RKO (cell line): Measurements from ENCODE around the gene SGMS2.
"Not testable (repeated sequence)": the region's sequence is repeated elsewhere in the genome, so short reads cannot be mapped to it uniquely, and the experiment has no call there.

Source experiments
- DNase-seq: peaks from one replicate; pipeline ENCODE4 v3.0.0-alpha.2; 2016; ENCODE audit warnings: low spot score

The SGMS2 gene

GRCh38 chr4:107866726-107867125, 42.0 kb downstream of the SGMS2 start:
- no peak for DNase-seq

DNA sequence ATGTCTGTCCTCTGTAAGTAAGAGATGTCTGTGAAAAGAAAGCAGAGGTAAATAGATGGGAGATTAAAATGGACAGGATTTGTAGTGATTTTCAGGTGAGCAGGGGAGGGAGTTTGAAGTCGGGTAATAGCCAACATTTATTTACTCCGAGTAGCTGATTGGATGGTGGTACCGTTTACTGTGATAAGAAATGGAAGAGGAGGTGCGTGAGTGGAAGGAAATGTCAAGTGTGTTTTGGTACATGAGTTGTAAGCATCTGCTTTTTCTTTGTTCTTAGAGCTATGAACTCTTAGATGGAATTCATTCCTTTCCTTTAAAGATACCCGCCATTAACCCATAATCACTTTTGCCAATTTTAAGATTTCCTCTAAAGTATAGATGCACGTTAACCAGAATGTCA, 45.5 kb downstream of the SGMS2 start:
- DNase-seq = no peak

- no peak for DNase-seq
Observed at GRCh38 chr4:107870916-107871786, 46.4 kb downstream of the SGMS2 start.

DNA sequence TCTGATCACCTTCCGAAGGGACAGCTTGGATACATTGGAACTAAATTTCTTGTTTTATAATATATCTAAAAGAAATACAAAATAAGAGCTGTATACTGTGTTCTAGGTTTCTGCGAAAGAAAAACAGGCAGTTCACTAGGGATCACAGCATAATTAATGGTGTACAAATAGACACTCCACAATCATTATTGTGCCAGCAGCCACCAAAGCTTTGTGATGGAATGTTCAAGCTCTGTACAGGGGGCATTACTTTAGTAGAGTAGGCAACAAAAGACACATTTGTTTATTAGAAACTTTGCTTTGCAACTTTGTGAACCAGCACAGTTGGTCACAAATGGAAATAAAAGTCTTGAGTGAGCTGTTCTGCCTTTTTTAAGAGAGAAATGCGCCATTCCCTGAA, 49.3 kb downstream of the SGMS2 start:
- no peak for DNase-seq

DNA sequence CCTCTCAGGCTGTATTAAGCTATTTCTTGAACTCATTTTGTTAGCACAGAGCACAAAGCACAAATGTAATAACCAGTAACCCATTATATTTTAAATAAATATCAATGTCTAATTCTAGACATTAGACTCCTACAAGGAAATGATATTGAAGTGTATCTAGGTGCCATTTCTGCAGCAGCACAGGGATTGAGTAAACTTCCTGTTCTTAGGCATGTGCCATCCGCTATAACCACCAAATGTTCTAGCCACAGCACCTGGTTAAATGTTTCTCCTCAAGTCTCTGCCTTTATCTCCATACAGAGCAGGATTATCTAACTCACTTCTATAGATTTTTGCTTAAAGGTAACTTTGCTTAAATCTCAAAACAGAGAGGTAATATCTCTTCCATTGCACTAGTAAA, 51.4 kb downstream of the SGMS2 start:
- DNase-seq = no peak

GRCh38 chr4:107877361-107877760, 52.6 kb downstream of the SGMS2 start:
- no peak for DNase-seq

DNA sequence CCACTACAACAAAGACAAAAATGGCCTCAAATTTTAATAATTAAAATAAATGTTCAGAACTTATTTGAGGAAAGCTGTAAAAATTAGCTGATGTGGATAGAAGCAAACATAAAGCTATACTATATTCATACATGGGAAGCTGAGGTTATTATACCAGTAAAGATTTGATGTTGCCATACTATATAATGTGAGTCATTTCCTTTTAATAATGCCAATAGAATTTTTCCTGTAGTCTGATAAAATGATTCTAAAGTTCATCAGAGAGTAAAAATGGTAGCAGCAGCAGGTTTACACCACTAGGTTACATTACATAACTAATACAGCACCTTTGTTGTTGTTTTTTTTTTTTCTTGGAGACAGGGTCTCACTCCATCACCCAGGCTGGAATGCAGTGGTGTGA, 61.1 kb downstream of the SGMS2 start:
- DNase-seq = no peak

GRCh38 chr4:107888237-107888636, 63.5 kb downstream of the SGMS2 start:
- DNase-seq = peak; percentile 21

DNA sequence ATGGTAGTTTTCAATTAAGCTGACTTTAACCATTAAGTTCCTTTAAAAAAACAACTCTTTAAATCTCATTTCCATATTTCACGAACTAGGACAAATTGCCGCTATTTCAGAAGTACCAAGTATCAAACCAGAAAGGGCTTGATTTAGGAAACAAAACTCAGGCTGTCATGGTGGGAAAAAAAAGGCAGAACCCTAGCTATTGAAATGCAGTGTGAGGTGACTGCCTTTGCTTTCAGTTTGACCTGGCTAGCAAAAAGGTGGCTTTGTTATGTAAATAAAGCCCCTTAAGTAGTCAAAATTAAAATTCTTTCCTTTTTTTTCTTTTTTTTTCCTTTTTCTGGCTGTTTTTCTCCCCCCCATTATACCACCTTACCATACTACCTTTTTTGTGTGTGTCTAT, 66.0 kb downstream of the SGMS2 start:
- no peak for DNase-seq

DNA sequence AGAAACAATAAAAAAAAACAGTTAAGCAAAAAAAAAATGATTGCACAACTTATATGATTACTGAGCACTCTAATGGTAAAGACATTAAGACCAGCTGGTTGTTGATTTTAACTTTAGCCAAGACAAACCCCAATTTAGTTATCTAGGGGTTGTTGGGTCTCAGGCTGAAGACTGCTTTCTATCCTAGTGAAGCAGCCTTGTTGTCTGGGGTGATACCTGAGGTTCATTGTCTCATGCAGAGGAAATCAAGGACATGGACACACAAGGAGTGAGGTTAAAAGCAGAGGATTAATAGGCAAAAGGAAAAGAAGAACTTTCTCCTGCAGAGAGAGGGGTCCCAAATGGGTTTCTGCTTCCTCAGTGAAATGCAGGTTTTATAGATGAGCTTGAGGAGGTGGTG, 66.6 kb downstream of the SGMS2 start:
- no peak for DNase-seq

DNA sequence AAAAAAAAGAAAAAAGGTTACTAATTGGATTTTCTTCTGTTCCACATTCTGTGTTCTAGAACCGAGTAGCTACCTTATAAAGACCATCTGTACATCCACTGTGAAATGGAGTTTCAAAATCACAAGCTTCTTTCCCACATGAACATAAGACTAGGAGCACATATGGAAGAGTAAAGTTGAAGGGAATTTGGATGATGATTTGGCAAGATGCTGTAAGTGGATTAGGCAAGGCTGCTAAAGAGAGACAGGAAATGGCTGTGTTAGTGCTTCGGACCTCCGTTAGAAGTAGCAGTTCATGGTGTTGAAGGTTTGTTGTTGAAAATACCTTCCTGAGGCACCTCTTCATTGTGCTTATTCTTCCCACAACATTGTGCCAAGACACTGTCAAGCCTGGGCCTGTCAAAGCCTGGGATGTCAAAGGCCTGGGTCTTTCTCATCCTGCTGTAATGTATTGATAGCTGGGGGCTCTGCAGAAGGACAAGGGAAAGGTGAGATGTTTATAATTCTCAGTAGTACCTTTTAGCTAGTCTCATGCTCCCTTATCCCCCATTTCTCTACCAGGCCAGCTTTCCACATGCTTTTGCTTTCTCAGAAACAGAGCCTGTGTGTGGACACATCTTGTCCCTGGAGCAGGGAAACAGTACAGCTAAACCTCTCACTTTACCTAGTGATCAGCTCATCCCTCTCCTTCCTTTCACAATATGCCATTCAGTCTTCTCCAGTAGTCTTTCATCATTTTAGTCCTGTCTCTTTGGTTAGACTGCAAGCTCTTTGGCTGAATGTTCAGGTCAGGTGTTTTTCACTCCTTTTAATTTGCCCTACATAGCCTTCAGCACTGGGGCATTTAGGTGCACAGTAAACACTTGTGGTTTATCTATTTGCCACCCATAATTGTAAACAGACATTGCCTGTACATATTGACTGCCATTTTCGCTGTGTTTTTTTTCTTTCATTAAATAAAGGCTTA, 68.7 kb downstream of the SGMS2 start:
- no peak for DNase-seq

GRCh38 chr4:107894138-107894603, 69.4 kb downstream of the SGMS2 start:
- no peak for DNase-seq

GRCh38 chr4:107896158-107896645, 71.5 kb downstream of the SGMS2 start:
- DNase-seq = peak; percentile 88

GRCh38 chr4:107896646-107897045, 71.9 kb downstream of the SGMS2 start:
- DNase-seq = no peak

DNA sequence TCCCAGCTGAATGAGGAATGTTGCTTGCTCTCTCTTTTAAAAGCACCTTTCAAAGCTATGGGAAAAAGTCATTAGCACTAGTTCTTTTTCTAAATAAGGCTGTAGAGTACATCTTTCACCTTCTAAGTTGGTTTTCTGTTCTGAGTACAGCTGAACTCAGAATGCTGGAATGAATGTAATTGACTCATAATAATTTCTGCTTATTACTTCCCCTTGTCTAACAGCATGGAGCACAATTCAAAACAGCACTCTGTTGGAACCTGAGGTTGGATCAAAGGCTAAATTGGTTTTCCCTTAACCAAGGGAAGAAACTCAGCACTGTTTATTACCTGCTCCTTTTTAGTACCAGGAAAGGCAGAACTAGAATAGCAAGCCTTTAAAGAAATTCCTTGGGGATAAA, 73.1 kb downstream of the SGMS2 start:
- DNase-seq = no peak

DNA sequence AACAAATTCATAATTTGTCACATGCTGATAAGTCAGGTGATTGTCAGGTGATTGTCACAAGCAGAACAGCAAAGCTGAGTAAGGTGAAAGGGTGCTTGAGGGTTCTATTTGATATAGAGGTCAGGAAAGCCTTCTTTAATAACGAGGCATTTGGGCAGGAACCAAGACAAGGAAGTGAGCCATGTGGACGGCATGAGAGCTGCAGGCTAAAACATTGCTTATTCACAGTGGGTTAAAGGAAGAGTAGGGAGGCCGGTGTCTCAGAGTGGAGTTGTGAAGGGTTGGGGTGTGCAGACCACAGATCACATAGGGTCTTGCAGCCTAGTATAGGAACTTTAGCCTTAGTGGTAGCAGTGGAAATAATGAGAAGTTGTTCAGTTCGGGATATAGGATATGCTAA, 75.3 kb downstream of the SGMS2 start:
- DNase-seq = no peak

- no peak for DNase-seq
Observed at GRCh38 chr4:107900508-107900907, 75.8 kb downstream of the SGMS2 start.

- DNase-seq = no peak
Observed at GRCh38 chr4:107901213-107901934, 76.6 kb downstream of the SGMS2 start.

GRCh38 chr4:107902715-107903114, 78.0 kb downstream of the SGMS2 start:
- no peak for DNase-seq

- DNase-seq = not testable (repeated sequence)
Observed at GRCh38 chr4:107905082-107905481, 80.3 kb downstream of the SGMS2 start.

DNA sequence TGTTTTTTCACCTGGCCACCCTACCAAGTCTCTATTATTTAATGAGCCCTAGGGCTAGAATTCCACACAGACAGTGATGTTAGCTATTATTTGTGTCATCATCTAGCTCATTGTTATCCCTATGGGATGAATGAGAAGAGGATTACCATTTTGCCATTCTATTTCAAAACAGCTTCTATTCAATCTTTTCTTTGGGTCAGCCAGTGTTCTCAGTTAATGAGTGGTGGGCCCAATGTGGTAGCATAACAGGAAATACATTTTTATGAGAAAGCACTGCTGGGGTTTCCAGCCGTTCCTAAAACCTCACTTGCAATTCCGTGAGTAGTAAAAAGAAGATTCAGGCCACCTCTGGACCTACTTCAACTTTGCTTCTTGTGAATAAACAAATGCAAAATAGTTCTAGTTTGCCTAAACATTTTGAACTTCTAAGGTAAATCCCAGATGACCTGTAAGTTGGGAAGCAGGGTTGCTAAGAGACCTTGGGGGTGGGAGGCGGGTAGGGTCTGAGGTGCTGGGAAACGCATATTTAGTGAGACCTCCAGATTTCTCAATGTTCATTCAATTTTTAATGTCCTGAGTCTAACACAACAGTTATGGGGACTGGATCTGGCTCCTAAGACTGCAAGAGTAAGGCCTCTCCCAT, 81.8 kb downstream of the SGMS2 start:
- DNase-seq = no peak
